OCI-LY7 (cell line): ENCODE data around the gene BICD1. TPM values are rescaled to one million over a fixed set of nuclear protein-coding genes. Genes with fewer than 3 reads are reported as not detected.

ENCODE experiments used
- BruUV-seq: library from RNA; stranded (reverse); fragments of 400-500 nt; replicated peaks from 2 replicates; lab custom pipeline; 2021; lab: Mats Ljungman, UMichigan
- CTCF ChIA-PET: fragments of 300-600 bp; sonication (Branson Sonifier 250); formaldehyde crosslinking; loops from one replicate; lab custom pipeline; 2022; ENCODE audit warnings: antibody characterized with exemption; ENCODE audit not compliant: unreplicated experiment; lab: Charles Lee
- POLR2A ChIA-PET: fragments of 300-600 bp; sonication (Branson Sonifier 250); formaldehyde crosslinking; loops from one replicate; lab custom pipeline; 2022; ENCODE audit warnings: antibody characterized with exemption; lab: Charles Lee
- DNase-seq: peaks from one replicate; pipeline ENCODE4 v3.0.0-alpha.2; 2015; ENCODE audit warnings: low spot score
- H2AFZ ChIP-seq: fragments of 200-600 bp; sonication (generic), shearing (Covaris generic); 2 replicates; pipeline ENCODE4 v1.6.1; 2014; ENCODE audit warnings: mild to moderate bottlenecking, antibody characterized with exemption, low read length, moderate library complexity
- H3K27ac ChIP-seq: fragments of 200-600 bp; sonication (generic); 2 replicates; pipeline ENCODE4 v1.5.1; 2014; ENCODE audit warnings: mixed run types, low read depth, mild to moderate bottlenecking, moderate library complexity, low read length, inconsistent platforms; ENCODE audit not compliant: poor library complexity, severe bottlenecking
- H3K36me3 ChIP-seq: fragments of 200-600 bp; sonication (generic); 2 replicates; pipeline ENCODE4 v1.6.1; 2014; ENCODE audit warnings: mild to moderate bottlenecking, antibody characterized with exemption, low read length, moderate library complexity, mixed read lengths; ENCODE audit not compliant: insufficient read depth
- H3K4me1 ChIP-seq: fragments of 200-600 bp; sonication (generic); 2 replicates; pipeline ENCODE4 v1.5.1; 2014; ENCODE audit warnings: mild to moderate bottlenecking, low read length; ENCODE audit not compliant: insufficient read depth, poor library complexity, severe bottlenecking
- H3K4me2 ChIP-seq: fragments of 200-600 bp; sonication (generic); 2 replicates; pipeline ENCODE4 v1.6.1; 2014; ENCODE audit warnings: mild to moderate bottlenecking, low read length
- H3K4me3 ChIP-seq: fragments of 200-600 bp; sonication (generic); 2 replicates; pipeline ENCODE4 v1.5.1; 2014; ENCODE audit warnings: mild to moderate bottlenecking, low read depth, low read length; ENCODE audit not compliant: poor library complexity, severe bottlenecking
- H3K79me2 ChIP-seq: fragments of 200-600 bp; sonication (generic); 2 replicates; pipeline ENCODE4 v1.6.1; 2016; ENCODE audit warnings: low read depth, mild to moderate bottlenecking, low read length, moderate library complexity, mixed read lengths; ENCODE audit not compliant: insufficient read depth
- H3K9me2 ChIP-seq: fragments of 200-600 bp; sonication (generic); 2 replicates; pipeline ENCODE4 v1.6.1; 2016; ENCODE audit warnings: mild to moderate bottlenecking, low read length, mixed read lengths; ENCODE audit not compliant: insufficient read depth
- H3K9me3 ChIP-seq: fragments of 200-600 bp; sonication (generic); 2 replicates; pipeline ENCODE4 v1.6.1; 2014; ENCODE audit warnings: mild to moderate bottlenecking, mixed run types, low read length, mixed read lengths
- H4K20me1 ChIP-seq: fragments of 200-600 bp; sonication (generic); 2 replicates; pipeline ENCODE4 v1.6.1; 2014; ENCODE audit warnings: mild to moderate bottlenecking, antibody characterized with exemption, low read length, moderate library complexity, mixed read lengths; ENCODE audit not compliant: insufficient read depth
- CTCF ChIP-seq: fragments of 200-600 bp; sonication (generic); conservative IDR thresholded peaks from 2 replicates; pipeline ENCODE4 v1.5.1; 2014; ENCODE audit warnings: mild to moderate bottlenecking, antibody characterized with exemption, low read length, moderate library complexity, mixed read lengths
- EZH2phosphoT487 ChIP-seq: fragments of 200-600 bp; sonication (generic); IDR thresholded peaks from 2 replicates; pipeline ENCODE4 v1.6.1; 2018; ENCODE audit warnings: low read depth, borderline replicate concordance, mild to moderate bottlenecking, mixed run types, antibody characterized with exemption, low read length, moderate library complexity, mixed read lengths
- intact Hi-C: fragments of 100-400 bp; cut with micrococcal nuclease; formaldehyde crosslinking; loops from one replicate; pipeline ENCODE4 v1.10.0; 2022; ENCODE audit not compliant: unreplicated experiment
- total RNA-seq, 2 experiments: library from RNA; depleted of rRNA in 1 of 2; stranded (reverse); fragments of >200 nt in 1 of 2; shearing (Covaris generic) in 1 of 2; gene quantifications; 2 replicates each; pipeline ENCODE4 v1.2.3, GENCODE V29; 2014 to 2022

The BICD1 gene
- total RNA-seq, 2 experiments from 2014 or later = 42.9 to 88.2 TPM

GRCh38 chr12:32366714-32367113 is 260.1 kb downstream of the BICD1 start:
- Histone ChIP-seq H3K4me2 (no peak overlapping the region), H3K79me2 (no peaks in the 10 kb centered on the region), H3K27ac (no peak overlapping the region), H3K36me3 (no peaks in the 10 kb centered on the region; the same call in 1 of the 2 replicates), H3K9me3 (no peaks in the 10 kb centered on the region), H3K4me1 (peaks cover 2% of the 10 kb centered on the region), H4K20me1 (no peaks in the 10 kb centered on the region), H3K9me2 (no peaks in the 10 kb centered on the region), H2AFZ (no peak overlapping the region), H3K4me3 (no peak overlapping the region)
- ChIA-PET CTCF (no interaction called here), POLR2A (interaction anchor here (0.6 kb wide), 1 partner anchor 298 kb away, joined by 6 read pairs; no protein-coding TSS in a partner anchor)
- DNase-seq = no peak
- intact Hi-C loops = loop anchor here (5.0 kb wide), 2 partner anchors 81 to 714 kb away; no protein-coding TSS in a partner anchor
- TF ChIP-seq EZH2phosphoT487 (no peak), CTCF (no peak)
- no TSS peak for BruUV-seq

- Histone ChIP-seq H2AFZ (no peak overlapping the region), H3K9me2 (no peaks in the 10 kb centered on the region), H3K79me2 (no peaks in the 10 kb centered on the region), H4K20me1 (no peaks in the 10 kb centered on the region), H3K36me3 (no peaks in the 10 kb centered on the region; the same call in 1 of the 2 replicates), H3K27ac (no peak overlapping the region), H3K4me2 (no peak overlapping the region), H3K4me1 (peaks cover 4% of the 10 kb centered on the region), H3K9me3 (no peaks in the 10 kb centered on the region), H3K4me3 (no peak overlapping the region)
- BruUV-seq = no TSS peak
- intact Hi-C loops = loop anchor here (5.0 kb wide), 2 partner anchors 80 to 715 kb away; no protein-coding TSS in a partner anchor
- DNase-seq = no peak
- TF ChIP-seq EZH2phosphoT487 = no peak
- CTCF ChIA-PET = no interaction called here
- POLR2A ChIA-PET = interaction anchor here (0.7 to 1.0 kb wide), 3 partner anchors 8 to 302 kb away, joined by 3 to 4 read pairs (median 3); no protein-coding TSS in a partner anchor
Measured at GRCh38 chr12:32367381-32367780, 260.7 kb downstream of the BICD1 start.

GRCh38 chr12:32369202-32369601 is 262.6 kb downstream of the BICD1 start:
- H4K20me1 ChIP-seq = no peaks in the 10 kb centered on the region
- no peaks in the 10 kb centered on the region; the same call in 1 of the 2 replicates for H3K36me3 ChIP-seq
- no TSS peak for BruUV-seq
- no peaks in the 10 kb centered on the region for H3K79me2 ChIP-seq
- no peak for TF ChIP-seq EZH2phosphoT487
- no peak for TF ChIP-seq CTCF
- H3K9me2 ChIP-seq = no peaks in the 10 kb centered on the region
- no peaks in the 10 kb centered on the region for H3K9me3 ChIP-seq
- CTCF ChIA-PET = no interaction called here
- POLR2A ChIA-PET = interaction anchor here (0.5 to 0.7 kb wide), 2 partner anchors 23 to 75 kb away, joined by 3 to 4 read pairs; no protein-coding TSS in a partner anchor
- H2AFZ ChIP-seq = no peak overlapping the region
- H3K4me1 ChIP-seq = peaks cover 4% of the 10 kb centered on the region
- H3K4me2 ChIP-seq = no peak overlapping the region
- intact Hi-C loops = loop anchor here (5.0 kb wide), 2 partner anchors 78 to 717 kb away; no protein-coding TSS in a partner anchor
- no peak overlapping the region for H3K4me3 ChIP-seq
- no peak for DNase-seq
- H3K27ac ChIP-seq = no peak overlapping the region
